NCI-H2081 (cell line): Measurements from ENCODE around the gene ZNF559.
"Not testable (repeated sequence)": the region's sequence is repeated elsewhere in the genome, so short reads cannot be mapped to it uniquely, and the experiment has no call there.

ENCODE experiments used
- DNase-seq, 2 experiments: peaks; one replicate each; lab custom pipeline; 2025; lab: John Stamatoyannopoulos, UW

The ZNF559 gene

DNA sequence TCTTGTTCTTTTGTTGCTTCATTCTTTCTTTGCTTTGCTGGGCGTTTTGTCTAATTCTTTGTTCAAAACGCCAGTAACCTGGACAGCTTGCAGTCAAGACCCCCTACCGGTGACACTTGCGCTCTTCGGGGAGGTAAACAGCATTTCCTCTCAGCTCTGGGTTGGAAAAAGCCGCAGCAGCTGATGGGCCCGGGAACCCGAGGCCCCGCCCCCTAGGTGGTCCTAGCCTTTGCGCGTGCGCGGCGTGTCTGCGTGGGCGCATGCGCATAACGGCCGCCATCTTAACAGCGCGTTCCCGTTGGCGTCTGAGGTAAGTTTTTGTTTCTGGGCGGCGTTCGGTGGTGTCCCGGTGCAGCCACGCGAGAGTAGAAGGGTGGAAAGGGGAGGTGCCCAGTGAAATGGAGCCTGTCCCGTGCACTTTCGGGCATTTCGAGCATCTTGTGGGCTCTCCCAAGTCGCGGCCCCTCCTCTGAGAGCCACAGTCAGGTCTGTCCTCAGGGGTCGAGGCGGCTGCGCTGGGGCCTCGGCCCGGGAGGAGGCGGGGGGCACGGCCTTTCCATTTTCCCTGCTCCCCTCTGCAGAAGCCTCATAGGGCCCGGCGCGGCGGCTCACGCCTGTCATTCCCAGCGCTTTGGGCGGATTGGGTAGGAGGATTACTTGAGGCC is at the start of gene ZNF559:
ZNF559 (plus strand) TSS at position 261 of the 665 bp plus-strand sequence. CDS start 14,371 bp downstream, outside the sequence.
- DNase-seq, result peak; percentile 93 to 94

DNA sequence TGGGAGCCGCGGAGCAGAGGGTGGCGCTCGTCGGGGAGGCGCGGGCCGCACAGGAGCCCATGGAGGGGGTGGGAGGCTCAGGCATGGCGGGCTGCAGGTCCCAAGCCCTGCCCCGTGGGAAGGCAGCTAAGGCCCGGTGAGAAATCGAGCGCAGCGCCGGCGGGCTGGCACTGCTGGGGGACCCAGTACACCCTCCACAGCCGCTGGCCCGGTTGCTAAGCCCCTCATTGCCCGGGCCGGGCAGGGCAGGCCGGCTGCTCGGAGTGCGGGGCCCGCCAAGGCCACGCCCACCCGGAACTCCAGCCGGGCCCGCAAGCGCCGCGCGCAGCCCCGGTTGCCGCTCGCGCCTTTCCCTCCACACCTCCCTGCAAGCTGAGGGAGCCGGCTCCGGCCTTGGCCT is 40.5 kb upstream of the ZNF559 start:
- not testable (repeated sequence) for DNase-seq

DNA sequence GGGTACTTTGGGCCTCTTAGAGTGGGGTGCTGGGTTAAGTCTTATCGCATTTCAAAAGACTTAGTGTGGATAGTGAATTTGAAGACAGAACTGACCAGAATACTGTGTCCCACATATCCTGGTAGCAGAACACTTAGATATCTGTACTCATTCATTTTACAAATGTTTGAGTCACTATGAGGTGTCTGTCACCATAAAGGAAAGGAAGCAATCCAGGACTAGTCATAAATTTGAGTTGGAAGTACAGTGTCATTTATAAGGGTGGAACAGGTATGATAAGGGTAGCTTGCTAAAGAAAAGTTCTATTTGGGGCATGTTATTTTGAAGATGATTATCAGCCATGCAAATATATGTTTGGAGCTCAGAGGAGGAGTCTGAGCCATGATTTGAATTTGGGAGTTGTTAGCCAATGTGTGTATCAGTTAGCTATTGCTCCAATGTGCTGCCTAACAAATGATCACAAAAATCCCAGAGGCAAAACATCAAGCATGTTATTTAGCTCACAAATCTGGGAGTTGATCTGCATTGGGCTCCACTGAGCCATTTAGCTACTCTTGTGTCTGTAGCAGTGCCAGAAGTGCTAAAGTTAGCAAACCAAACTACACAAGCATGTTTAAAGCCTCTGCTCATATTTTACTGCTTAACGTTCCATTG is 34.6 kb upstream of the ZNF559 start:
- no peak for DNase-seq

DNA sequence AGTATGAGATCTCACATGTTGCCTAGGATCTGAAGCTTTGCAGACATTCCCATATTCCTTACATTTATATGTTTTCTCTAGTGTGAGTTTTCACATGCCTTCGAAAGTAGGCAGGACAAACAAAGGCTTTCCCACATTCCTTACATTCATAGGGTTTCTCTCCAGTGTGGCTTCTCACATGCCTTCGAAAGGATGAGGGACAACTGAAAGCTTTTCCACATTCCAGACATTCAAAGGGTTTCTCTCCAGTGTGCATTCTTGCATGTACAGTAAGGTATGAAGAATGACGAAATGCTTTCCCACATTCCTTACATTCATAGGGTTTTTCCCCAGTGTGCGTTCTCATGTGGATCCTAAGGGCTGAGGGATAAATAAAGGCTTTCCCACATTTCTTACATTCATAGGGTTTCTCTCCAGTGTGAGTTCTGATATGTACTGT is 28.5 kb upstream of the ZNF559 start:
- no peak for DNase-seq

DNA sequence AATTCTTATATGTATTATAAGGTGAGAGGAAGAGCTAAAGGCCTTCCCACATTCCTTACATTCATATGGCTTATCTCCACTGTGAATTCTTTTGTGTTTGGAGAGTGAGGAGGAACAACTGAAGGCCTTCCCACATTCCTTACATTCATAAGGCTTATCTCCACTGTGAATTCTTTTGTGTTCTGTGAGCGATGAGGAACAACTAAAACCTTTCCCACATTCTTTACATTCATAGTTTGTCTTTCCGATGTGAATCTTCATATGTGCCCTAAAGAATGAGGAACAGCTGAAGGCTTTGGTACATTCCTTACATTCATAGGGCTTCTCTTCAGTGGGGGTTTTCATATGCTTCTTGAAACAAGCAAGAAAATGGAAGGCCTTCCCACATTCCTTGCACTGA is 27.6 kb upstream of the ZNF559 start:
- DNase-seq, result no peak

DNA sequence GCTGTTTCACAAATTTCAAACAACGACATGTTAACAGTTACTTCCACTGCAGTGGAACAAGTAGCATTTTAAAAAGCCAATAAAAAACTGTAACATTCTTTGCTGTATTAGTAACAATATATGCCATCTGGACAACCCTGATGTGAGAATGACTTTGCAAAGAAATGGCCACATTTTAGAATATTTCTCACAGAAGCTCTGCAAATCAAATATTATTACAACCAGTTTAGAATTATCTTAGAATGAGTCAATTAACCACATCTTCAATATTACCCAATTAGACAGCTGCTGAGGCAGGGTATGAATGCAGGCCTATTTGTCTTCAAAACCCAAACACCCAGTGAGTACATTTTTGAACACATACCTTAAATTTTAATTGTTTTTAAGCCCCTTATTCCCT is 17.5 kb upstream of the ZNF559 start:
- DNase-seq, result no peak

DNA sequence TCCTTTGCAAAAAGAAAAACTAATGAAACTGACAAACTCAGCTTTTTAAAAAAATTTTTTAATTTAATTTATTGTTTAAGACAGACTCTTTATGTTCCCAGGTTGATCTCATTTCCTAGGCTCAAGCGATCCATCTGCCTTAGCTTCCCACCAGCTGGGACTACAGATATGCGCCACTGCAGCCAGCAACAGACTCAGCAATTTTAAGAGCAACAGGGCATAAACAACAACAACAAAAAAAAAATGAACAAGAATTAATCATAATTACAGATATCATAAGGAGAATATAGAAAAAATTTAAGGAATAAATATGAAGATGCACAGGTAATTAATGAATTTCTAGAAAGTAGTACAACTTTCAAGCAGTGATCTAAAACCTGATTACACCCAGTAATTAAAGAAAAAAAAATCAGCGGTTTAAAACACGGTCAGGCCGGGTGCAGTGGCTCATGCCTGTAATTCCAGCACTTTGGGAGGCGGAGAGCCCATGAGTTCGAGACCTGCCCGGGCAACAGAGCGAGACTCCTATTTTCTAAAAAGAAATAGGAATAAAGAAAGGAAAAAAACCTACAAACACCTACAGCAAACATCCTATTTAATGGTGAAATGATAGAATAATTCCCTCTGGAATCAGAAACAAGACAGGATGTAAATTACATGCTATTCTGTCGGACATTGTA is 15.7 kb upstream of the ZNF559 start:
- no peak for DNase-seq

DNA sequence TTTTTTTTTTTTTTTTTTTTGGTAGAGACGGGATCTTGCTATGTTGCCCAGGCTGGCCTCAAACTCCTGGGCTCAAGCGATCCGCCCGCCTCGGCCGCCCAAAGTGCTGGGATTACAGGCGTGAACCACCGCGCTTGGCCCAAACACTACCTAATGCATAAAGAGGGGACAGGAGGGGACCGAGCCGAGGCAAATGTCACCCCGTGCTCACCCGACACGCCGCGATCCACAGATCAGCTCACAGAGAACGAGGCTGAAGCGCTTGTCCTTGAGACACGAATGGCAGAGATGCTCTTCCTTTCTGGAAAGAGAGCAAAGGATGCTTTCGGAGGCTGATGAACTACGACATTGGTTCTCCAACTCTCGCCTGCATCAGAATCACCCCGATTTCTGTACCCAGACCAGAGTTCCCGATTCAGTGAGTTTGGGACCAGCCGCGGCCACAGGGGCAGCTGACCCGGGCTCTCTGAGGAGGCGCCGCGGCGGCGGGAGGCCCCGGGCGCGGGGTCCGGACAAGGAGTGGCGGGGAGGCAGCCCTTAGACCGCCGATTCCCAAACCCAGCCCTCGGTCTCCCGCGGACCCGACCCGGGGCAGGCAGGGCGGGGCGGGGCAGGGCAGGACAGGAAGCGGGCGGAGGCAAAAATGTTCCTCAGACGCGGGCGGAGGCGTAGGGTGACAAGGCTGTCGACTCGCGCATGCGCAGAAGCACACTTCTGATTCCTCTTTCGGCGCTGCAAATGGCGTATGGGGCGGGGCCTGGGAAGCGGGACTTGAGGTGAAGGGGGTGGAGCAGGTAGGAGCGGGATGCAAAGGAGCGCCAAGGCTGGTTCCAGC is 14.6 kb upstream of the ZNF559 start, which contains the start of gene ZNF699:
ZNF699 (minus strand) TSS at position 700 of the 835 bp plus-strand sequence. CDS start 4,719 bp downstream, outside the sequence.
- DNase-seq, result peak; percentile 95 to 97

DNA sequence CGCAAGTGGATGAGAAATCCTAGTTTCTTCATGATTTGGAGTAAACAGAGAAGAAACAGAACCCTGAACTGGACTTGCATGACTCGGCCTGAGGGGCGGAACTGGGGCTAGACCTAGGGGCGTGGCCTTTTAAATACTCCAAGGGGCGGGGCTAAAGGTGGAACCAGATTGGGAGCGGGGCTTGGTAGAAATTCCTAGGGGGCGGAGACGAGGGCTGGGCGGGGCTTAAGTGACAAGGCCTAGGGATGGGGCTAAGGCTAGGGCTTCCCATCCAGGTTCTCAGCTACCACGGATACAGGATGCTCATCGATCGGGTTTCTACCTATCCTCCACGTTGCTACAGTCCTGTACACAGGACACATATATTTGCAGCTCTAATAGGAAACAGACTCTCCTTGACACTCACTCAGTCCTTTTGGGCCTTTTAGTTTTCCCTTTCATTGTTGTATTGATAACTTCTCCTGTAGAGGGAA is 14.0 kb upstream of the ZNF559 start:
- DNase-seq, result peak; percentile 91 to 97

DNA sequence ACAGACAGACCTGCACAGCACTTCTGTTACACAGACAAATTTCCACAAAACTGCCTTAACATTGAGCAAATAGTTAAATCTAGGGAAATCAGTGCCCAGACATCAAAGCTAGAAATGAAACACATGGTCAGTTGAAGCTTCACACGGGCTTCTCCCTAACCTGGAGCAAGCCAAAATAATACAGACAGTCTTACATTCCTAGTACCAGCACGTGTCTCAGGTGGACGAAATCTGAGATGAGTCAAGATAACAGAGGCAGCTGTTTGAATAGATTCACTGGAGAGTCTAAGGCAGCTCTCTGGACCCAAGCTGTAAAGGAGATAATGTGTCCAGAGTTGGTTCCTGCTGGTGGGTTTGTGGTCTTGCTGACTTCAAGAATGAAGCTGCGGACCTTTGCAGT is 10.2 kb upstream of the ZNF559 start:
- DNase-seq, result no peak

DNA sequence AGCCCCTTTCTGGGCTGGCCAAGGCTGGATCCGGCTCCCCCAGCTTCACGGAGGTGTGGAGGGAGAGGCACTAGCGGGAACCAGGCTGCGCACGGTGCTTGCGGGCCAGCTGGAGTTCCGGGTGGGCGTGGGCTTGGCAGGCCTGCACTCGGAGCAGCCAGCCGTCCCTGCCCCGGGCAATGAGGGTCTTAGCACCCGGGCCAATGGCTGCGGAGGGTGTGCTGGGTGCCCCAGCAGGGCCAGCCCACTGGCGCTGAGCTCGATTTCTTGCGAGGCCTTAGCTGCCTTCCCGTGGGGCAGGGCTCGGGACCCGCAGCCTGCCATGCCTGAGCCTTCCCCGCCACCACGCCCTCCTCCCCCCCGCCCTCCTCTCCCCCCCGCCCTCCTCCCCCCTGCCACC is 2.6 kb upstream of the ZNF559 start:
- DNase-seq, result no peak

DNA sequence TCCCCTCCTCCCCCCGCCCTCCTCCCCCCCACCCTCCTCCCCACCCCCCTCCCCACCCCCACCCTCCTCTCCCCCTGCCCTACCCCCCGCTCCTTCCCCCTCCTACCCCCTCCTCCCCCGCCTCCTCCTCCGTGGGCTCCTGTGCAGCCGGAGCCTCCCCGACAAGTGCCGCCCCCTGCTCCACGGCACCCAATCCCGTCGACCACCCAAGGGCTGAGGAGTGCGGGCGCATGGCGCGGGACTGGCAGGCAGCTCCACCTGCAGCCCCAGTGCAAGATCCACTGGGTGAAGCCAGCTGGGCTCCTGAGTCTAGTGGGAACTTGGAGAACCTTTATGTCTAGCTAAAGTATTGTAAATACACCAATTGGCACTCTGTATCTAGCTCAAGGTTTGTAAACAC is 2.2 kb upstream of the ZNF559 start:
- not testable (repeated sequence) for DNase-seq

DNA sequence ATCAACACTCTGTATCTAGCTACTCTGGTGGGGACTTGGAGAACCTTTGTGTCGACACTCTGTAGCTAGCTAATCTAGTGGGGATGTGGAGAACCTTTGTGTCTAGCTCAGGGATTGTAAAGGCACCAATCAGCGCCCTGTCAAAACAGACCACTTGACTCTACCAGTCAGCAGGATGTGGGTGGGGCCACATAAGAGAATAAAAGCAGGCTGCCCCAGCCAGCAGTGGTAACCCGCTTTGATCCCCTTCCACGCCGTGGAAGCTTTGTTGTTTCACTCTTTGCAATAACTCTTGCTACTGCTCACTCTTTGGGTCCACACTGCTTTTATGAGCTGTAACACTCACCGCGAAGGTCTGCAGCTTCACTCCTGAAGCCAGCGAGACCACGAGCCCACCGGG is 1.8 kb upstream of the ZNF559 start:
- DNase-seq, result not testable (repeated sequence)

DNA sequence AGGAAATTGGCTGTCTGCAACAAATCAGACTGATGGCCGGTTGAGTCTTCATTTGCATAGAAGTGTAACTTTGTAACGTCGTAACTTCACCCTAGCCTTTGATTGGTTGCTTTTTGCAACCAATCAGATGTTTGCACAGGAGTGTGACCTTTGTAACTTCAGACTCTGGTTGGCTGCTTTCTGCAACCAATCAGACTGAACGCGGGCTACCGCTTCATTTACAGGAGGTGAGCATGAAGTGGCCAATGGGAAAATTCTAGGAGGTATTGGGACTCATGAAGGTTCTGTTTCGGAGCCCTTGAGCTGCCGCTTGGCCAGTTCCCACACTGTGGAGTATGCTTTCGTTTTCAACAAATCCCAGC is 441 bp upstream of the ZNF559 start:
- peak; percentile 72 to 88 for DNase-seq

DNA sequence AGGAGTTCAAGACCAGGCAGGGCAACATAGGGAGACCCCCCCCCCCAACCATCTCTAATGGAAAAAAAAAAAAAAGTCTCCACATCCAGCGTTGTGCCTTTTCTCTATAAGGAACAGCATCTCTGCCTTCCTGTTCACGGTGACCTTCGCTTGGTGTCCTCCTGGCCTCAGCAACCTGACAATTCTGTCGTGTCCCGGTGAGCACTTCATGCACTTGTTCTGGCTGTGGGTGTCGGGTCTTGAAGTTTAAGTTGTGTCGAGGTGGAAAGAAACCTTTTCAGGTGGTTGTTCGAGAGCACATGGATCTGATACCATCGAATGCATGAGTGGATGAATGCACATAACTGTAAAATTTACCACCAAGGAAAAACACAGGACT is 594 bp downstream of the ZNF559 start:
- no peak for DNase-seq

DNA sequence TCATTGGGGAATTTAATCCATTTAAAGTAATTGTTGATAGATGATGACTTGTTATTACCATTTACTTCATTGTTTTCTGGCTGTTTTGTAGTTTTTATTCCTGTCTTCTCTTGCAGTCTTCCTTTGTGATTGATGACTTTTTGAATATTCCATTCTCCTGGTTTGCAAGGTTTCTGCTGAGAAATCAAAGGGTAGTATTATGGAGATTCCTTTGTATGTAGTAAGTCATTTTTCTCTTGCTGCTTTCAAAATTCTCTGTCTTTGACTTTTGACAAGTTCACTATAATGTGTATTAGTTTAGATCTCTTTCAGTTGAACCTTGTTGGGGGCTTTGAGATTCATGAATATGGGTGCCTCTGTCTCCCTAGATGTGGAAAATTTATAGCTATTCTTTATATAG is 6.0 kb downstream of the ZNF559 start:
- no peak for DNase-seq

DNA sequence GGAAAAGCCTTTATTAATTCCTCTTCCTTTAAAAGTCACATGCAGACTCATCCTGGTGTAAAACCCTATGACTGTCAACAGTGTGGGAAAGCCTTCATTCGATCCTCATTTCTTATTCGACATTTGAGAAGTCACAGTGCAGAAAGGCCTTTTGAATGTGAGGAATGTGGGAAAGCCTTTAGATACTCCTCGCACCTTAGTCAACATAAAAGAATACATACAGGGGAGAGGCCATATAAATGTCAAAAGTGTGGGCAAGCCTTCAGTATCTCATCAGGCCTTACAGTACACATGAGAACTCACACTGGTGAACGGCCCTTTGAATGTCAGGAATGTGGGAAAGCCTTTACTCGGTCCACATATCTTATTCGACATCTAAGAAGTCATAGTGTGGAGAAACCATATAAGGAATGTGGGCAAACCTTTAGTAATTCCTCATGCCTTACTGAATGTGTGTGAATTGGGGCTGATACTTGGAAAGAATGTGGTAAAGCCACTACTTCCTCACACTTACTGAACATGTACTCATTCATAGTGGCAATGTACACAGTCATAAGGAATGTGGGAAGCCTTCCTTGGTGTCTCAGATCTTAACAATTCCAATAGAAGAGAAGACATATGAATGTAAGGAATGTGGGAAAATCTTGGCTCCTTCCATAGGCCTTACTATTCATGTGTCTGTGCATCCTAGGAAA is 18.8 kb downstream of the ZNF559 start:
- no peak for DNase-seq

DNA sequence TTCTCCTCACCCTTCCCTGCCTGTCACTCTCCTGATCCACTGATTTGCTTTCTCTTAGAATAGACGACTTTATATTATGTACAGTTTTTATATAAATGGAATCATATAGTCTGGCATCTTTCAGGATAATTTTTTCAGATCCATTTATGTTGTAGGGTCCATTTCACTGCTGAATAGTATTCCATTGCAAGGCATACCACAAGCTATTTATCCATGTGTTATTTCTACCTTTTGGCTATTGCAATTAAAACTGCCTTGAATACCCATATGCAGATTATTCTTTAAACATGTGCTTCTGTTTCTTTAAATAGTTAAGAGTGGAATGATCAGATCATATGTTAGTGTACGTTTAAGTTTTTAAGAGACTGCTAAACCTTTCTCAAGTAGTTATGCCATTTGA is 21.0 kb downstream of the ZNF559 start:
- no peak for DNase-seq

DNA sequence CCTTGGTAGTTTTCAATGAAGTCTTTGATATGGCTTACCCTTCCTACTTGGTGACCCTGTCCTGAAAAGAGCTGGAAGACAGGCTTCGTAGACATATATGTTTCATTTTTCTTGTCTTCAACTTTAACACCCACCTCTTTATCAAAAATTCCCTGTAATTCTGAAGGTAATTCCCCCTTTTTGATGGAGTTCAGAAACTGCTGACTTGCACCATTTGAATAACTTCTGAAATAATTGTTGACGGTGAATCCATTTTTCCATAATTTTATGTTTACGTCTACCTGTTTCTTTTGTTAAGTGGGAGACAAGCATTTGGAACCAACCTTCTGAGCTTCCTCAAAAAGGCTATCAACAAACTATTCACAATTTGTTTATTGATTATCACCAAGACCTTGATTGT is 24.3 kb downstream of the ZNF559 start:
- DNase-seq, result peak in 1 of 2 experiments; percentile 2

DNA sequence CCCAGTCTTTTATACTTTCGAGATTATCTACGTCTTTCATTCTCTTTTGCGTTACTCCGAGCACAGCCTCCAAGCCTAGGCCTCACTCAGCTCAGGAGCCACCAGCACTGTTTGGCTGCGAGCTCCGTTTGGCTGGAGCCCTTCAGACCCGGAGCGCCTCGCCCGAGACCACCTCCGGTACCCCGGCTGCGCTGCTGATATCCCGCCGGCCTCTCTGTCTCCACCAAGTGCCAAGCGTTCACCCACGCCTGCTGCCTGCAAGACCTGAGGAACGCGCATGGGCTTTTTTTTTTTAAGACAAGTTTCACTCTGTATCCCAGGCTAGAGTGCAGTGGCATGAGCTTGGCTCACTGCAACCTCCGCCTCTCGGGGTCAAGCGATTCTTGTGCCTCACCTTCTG is 24.7 kb downstream of the ZNF559 start:
- DNase-seq, result no peak

DNA sequence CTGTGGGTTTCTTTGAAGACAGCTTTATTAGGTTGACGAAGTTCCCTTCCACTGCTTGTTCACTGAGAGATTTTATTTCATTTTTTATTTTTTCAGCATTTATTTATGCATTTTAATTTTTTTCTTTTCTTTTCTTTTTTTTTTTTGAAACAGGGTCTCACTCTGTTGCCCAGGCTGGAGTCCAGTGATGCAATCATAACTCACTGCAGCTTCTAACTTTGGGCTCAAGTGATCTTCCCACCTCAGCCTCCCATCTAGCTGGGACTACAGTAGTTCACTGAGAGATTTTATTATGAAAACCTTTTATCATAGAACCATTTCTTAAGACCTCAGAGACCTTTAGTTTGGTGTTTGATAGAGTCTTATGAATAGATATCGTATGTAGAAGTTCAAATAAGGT is 28.5 kb downstream of the ZNF559 start:
- DNase-seq, result no peak

DNA sequence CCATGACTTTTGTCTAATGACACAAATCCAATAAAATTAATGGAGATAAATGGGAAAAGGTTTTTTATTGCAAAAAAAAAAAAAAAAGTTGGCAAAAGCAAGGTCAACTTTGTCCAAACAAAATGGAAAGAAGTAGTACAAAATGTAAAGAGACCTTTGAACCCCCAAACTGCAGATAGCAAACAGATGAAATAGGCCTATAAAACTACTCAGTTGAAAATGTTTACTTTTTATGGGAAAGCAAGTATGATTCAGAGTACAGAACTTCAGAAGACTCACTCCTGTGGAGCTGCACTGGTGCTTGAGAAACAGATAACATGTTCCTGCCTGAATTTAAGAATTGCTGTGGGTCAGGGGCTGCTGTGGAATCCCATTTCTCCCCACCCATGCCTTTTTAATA is 29.0 kb downstream of the ZNF559 start:
- DNase-seq, result no peak
